Femur (tissue), 1 donor: ENCODE results near the gene STX5.
"Not testable (repeated sequence)": the region's sequence is repeated elsewhere in the genome, so short reads cannot be mapped to it uniquely, and the experiment has no call there.

Experiments used
- DNase-seq: peaks from one replicate; pipeline ENCODE4 v3.0.0-alpha.2; 2017

STX5 gene

DNA sequence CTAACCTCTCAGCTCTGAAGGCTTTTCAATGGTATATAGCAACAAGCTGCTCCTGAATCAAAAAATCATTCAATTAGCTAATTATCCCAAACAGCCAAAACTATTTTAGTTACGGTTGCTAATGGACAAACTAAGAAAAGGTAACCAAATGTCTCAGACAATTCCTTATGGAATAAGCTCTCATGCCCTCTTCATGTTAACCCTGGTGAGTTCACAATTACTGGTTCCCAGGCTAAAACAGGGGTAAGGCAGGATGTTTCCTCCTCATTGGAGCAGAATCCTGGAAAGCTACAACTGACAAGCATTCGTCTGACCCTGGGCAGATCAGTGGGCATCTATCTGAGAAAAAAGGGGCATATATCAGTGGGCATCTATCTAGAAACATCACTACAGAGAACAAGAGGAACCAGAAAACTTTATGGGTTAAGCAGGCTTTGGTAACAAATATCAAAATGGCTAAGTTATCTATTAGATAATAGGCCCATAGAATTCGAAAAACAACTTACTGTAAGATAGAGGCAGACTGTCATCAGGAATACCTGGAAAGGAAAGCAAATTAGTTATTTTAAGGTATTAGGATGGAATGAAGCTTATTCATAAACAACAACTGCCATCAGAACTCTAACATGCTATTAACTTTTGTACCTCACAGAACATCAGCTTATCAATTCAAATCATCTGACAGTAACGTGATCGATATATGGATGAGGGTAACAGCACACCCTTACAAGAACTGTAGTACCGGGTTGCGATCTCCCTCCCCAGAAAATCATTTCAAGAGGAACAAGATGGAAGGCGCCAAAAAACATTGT, 22.4 kb upstream of the STX5 start:
- DNase-seq: no peak

DNA sequence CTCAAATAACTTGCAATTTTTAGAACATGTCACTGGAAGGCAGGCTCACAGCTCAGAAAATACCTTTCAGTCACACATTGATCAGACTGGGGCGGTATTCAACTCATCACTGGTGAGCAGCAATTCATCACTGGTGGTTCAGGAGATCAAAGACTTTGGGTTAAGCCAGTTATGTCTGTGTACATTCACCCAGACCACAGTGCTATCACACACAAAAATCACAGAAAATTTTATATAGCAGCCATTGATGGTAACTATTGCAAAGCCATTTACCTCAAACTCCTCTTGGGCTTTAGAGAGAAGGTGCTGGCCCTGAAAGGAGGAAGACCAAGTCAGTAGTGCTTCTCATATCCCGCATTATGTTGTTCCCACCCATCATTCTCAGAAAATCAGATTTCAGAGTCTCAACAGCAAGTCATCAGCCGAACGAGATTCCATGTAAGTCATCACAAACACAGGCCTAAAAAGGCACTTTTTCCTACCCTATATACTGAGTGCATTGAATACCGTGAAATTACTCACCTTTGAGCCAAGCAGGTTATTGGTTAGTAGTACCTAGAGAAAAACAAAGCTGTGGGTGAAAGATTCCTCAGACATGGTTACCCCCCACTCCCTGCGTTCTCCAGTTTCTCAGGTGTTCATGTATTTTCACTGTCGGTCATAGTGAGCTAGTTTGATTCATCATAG, 21.6 kb upstream of the STX5 start:
- DNase-seq: no peak

DNA sequence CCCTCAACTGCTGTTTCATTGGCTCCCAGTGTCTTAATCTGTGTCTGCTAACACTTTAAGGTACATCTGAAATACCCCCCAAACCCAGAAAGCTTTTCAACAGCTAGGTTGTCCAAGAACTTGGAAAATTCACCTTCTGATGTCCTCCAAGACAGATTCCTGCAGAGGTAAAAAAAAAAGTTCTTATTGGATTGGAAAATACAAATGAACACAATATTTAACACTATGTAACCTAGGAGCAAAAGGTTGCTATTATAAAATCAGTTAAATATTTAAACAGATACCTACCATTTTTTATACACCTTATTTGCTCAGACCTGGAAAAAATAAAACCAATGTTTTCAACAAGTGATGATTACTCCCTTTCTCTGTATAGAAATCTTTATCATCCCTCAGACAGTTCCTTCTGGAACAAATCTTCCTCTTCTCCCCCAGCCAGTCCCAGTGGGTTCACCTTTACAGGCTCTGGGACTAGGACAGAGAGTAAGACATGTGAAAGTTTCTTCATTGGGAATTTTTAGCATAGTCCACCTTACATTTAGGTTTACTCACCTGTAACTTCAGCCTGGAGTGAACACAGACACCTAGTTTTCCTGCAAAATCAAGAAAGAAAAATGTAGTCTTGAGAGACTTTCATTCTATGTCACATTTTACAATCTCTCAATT, 20.8 kb upstream of the STX5 start:
- no peak for DNase-seq

DNA sequence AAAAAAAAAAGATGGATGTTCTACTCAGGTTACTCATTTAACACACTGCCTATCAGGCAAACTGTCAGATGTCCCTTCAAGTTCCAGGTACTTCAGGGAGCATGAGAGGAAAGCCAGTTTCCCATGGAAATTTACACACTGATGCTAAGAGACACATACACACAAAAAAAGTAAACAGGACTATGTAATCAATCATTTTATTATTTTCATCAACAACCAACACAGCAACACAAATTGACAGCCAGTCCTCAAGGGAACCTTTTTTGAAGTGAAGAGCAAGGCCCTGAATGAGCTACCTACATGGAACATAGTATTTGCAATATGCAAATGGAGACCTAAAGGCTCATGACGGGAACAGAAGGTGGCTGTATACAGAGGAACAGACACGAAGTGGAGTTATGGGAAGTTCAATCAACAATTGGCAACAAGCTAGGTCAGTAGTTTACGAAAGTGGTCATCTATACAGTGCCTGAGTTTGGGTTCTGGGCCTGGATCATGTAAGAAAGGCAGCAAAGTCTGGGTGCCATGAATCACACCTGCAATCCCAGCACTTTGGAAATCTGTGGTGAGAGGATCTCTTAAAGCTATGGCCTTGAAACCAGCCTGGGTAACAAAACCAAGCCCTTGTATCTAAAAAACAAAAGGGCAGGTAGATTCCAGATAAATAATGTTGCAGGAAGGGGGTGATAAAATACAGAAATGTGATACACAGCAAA, 20.1 kb upstream of the STX5 start:
- DNase-seq: no peak

DNA sequence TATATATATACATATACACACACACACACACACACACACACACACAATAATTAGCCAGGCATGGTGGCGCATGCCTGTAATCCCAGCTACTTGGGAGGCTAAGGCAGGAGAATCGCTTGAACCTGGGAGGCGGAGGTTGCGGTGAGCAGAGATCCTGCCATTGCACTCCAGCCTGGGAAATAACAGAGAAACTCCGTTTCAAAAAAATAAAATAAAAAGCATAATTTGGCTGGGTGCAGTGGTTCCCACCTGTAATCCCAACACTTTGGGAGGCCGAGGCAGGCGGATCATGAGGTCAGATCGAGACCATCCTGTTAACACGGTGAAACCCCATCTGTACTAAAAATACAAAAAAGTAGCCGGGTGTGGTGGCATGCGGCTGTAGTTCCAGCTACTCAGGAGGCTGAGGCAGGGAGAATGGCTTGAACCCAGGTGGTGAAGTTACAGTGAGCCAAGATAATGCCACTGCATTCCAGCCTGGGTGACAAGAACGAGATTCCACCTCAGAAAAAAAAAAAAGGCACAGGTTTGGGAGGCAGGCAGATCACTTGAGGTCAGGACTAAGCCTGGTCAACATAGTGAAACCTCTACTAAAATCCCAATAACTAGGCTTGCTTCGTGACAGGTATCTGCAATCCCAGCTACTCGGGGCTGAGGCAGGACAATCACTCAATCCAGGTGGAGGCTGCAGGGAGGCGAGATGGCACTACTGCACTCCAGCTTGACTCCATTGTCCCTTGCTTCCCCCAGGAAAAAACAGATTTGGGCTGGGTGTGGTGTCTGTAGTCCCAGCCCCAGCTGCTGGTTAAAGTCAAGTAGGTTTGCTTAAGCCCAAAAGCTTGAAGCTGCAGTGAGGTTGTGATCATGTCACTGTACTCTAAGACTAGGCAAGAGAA, 19.3 kb upstream of the STX5 start:
- DNase-seq: no peak

DNA sequence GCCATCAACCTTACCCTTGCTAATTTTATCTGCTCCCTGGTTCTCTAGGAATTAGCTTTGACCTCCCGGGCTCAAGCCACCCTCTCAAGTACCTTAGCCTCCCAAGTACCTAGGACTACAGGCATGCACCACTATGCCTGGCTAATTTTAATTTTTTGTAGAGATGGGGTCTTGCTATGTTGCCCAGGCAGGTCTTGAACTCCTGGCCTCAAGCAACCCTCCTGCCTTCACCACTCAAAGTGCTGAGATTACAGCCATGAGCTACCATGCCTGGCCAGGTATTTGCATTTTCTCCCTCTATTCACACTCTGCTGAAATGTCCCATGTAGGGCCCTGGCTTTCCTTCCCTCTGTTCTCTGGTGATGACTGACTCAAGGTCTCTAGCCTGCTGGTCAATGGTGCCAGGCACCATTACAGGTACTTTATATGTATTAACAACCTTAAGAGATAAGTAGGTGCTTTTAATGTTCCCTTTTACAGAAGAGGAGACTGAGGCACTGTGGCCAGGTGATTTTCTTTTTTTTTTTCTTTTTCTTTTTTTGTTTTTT, 16.0 kb upstream of the STX5 start:
- no peak for DNase-seq

DNA sequence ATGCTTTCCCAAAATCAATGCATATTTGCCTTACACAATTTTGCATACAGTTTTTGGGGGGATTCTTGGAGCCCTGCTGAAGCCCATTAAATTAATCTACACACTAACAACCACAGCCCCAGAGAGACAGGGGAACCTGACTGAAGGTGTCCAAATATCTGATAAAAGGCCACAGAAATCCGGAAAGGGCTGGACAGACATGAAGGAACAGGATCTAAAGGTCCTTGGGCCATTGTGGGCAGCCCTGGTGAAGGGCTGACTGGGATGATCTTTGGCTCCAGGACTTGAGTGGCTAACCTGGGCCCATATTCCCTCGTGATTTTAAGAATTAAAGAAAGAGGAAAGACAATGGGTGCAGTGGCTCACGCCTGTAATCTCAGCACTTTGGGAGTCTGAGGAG, 14.3 kb upstream of the STX5 start:
- DNase-seq: no peak

DNA sequence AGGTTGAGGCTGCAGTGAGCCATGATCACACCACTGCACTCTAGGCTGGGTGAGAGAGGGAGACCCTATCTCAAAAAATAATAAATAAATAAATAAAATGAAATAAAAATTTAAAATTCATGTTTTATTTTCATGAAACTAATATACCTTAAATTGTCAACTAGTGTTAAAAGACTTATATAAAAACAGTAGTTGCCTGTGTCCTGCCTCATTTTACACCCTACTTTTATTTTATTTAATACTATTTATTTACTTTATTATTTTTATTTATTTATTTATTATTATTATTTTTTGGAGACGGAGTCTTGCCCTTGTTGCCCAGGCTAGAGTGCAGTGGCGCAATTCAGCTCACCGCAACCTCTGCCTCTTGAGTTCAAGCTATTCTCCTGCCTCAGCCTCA, 12.3 kb upstream of the STX5 start:
- DNase-seq: no peak

DNA sequence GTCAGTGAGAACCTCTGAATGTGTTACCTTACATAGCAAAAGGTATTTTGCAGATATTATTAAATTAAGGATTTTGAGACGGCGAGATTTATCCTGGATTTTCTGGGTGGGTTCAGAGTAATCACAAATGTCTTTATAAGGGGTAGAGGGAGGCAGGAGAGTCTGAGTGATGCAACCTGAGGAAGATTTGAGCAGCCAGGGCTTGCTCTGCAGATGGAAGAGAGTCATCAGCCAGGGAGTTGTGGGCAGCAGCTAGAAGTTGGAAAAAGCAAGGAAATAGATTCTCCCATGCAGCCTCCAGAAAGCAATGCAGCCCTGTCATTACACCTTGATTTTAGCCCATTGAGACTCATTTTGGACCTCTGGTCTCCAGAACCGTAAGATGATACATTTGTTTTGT, 11.6 kb upstream of the STX5 start:
- DNase-seq: no peak

DNA sequence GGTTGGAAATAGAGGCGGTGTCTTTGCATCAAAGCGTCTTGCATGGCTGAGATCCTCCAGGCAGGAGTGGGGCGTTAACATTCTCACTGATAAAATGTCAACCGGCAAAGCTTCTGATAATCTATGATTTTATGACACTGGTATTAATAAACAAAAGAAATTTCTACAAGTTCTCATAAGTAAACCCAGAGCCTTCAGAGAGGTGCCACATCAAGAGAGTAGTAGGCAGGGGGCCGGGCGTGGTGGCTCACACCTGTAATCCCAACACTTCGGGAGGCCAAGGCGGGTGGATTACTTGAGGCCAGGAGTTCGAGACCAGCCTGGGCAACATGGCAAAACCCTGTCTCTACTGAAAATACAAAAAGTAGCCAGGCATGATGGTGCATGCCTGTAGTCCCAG, 11.0 kb upstream of the STX5 start:
- DNase-seq: not testable (repeated sequence)

DNA sequence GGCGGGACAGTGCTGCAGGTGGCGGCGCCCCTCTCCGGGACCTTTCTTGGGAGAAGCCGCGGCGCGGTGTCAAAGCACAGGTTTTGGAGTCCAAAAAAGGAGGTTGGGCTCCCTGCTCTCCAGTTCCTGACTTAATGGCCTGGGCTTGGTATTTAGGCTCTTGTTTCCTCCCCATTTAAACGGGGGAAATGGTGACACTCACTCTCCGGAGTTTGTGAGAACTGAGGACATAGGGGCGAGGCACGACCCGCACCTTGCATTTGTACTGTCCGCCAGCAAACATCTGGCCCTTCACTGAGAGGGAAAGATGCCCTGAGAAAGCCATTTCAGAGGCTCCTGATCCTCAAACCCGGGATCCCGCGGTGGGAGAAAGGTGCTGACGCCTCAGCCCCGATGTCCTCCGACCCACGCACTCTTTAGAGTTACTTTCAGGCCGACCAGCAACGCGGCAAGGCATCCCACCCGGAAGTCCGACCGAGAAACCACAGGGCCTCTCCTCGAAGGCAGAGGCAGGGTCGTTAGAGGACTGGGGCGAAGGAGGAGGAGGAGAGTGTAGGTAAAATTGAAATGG, 10.4 kb upstream of the STX5 start:
- DNase-seq: peak; percentile 67

DNA sequence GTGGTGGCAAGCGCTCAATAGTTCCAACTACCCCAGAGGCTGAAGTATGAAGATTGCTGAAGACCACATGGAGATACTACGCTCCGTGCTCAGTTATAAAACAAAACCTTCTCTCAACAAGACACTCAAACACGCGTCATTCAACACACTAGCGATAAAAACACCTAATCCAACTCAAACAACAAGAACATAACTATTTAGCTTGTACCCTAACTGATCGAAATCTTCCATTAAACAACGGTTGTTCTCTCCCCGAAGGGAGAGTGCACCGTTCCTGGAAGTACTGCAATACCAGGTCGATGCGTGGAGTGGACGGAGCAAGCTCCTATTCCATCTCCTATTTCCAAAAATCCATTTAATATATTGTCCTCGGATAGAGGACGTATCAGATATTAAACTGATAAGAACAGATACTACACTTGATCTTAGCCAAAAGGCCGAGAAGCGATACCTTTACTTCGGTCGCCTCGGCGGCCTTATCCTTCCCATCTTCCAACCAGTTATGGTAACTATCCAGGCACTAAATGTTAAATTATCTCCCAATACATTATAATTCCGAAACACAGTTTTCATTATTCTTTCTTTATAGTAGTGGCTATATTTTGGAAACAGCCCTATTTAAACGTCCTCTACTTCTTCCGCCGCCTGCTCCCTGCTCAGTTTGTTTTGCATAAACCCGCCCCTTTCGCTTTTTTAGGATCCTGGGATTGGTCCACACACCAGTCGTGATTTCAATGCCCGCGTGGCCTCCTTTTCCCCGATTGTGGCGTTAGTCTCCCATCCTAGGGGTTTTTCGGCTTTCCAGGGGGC, 9.7 kb upstream of the STX5 start:
- DNase-seq: peak; percentile 94

DNA sequence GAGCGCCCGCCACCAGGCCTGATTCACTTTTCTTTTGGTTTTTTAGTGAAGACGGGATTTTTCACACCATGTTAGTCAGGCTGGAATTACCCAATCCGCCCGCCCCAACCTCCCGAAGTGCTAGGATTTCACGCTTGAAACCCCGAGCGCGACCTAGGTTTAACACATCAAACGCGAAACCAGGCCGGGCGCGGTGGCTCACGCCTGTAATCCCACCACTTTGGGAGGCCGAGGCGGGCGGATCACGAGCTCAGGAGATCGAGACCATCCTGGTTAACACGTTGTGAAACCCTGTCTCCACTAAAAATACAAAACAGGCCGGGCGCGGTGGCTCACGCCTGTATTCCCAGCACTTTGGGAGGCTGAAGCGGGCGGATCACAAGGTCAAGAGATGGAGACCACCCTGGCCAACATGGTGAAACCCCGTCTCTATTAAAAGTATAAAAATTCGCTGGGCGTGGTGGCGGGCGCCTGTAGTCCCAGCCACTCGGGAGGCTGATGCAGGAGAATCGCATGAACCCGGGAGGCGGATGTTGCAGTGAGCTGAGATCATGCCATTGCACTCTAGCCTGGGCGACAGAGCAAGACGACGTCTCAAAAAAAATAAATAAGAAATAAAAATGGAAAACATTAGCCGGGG, 9.0 kb upstream of the STX5 start:
- DNase-seq: peak; percentile 75

DNA sequence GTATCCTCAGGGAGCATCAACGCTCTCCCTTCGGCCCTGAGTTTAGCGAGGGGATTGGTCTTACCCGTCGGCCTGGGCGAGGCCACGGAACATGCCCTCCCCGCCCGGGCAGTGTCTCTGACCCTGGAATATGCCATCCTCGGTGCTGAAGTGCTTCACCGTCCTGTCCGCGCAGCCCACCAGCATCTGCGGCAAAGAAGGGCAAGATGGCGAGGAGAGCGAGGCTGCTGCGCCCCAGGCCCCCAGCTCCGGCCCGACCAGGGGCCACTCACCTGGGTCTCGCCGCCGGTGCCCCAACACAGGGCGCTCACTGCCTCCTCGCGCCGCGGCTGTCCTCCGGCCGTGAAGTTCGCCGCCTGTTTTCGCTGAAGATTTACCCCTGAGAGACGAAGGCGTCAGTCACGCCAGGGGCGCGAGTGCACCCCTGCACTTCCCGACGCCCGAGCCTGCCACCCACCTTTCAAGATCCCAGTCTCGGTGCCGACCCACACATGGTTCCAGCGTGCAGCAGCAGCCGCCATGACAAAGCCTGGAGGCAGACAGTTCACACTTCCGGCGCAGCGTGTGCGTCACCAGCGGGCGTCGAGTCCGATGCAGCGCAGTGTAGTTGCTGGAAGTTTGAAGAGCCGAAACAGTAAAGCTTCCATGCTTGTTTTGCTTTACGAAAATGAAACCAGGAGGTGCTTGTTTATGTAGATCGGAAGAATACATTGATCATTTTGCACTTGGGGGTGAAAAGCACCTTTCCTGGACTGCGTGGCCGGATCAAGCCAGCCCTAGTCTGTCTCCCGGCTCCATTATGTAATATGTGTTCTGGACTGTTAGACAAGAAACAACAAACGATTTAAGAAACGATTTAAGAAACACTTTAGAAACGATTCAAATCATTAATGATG, 7.4 kb upstream of the STX5 start, which contains the start of gene WDR74:
Gene WDR74, minus strand, starts transcription at position 541 of the 896 bp plus-strand sequence. Its CDS starts 20 bp downstream, at position 521.
- DNase-seq: peak; percentile 97

DNA sequence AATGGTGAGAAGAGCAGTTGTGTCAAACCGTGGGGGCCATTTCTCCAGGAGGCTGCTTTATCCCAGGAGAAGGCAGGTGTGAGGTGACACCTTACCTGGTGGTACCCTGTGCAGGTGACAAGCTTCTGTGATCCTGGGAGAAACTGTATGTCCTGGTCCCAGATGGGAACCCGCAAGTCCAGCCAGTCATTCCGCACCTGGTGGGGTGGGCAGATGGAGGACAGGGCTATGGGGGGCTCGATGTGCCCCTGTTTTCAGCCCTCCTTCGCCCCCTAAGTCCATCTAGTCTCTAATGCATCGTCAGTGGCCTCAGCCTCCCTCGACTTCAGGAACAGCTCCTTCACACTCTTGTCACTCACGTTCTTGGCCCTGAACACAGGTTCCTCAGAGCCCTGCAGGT, 3.5 kb upstream of the STX5 start:
- no peak for DNase-seq

DNA sequence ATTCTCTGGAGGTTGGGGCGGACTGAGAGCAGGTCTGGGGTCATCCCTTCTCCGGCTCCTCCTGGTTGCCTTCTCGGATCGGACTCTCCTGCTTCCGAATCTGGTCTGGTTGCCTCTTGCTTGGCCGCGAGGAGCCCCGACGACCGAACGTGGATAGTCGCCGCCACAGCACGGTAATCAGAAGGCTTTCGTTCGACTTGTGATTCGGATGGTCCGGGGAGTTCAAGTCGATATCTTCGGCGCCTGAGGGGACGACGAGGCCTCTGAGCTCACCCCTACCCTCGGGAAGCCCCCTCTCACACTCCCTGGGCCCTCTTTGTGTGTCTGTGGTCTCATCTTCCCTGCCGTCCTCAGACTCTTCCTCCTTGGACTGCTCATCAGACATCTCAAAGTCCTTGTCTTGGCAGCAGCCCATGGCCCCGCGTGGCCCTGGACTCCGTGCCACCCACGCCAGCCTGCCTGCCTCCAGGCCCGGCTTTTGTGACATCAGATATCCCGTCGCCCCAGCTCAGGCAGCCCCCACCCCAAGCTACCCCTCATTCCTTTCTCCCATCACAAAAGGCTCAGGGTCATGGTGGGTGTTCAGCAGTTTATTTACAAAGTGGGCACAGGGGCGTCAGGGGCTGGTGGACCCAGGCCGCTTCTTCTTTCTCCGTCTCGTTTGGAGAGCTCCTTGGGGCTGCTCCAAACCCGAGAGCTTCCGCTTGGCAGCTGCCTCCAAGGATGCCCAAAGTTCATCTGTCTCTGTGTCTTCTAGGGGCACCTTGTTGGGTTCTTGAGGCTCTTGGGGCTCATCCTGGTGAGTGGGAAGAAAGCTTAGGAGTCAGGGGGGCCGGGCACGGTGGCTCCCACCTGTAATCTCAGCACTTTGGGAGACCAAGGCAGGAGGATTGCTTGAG, 734 bp upstream of the STX5 start, which contains the start of gene TEX54:
Gene TEX54, minus strand, starts transcription at position 506 of the 899 bp plus-strand sequence.
- peak; percentile 53 for DNase-seq

DNA sequence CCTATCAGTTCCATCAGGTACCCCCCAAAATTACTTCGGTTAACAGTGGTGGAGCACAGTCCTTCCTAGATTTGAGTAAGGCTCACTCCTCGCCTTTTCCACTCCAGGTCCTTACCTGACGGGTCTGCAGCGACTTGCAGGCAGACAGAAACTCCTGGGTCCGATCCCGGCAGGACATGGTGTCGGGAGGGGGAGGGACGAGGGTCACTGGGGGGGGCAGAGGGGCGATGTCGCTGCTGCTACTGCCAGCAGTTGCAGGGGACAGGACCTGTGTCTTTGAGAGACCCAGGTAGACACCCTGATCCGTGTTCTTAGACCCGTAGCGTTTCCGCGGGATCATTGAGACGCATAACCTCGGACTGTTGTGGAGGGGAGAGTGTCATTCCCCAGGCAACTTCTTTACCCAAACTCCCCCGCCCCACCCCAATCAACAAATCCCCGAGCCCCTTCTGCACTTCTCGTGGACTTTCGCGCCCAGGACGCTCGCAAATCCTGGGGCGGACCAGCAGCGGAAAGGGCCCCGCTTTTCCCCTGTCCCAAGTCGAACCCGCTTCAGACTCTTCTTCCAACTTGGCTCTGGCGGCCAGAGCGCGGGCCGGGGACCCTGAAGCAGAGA, 839 bp downstream of the STX5 start:
- peak; percentile 57 for DNase-seq
